ENCODE data around the gene PDZD4.

DNA sequence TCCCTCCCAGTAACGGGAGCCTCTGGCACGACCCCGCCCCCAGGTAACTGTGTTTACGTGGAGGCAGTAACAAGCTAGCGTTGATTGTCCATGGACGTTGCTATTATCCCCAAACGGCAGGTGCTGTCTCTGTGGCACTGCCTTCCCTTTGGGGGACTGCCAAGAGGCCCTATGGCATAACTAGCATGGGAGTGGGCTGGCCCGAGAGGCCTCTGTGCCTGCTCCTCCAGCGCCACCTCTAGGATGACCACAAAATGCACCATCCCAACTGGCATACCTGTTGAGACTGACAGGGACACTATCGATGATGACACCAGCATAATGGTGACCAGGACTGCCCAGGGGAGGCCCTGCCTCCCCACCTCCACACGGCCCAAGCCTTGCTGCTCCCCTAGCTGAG, 48.0 kb downstream of the PDZD4 start:
- no peak for TF ChIP-seq NBN (IDR thresholded peaks at IDR 0.05)
- no peak for TF ChIP-seq BHLHE40 (IDR thresholded peaks at IDR 0.05; ENCODE audit: borderline replicate concordance in 1 of 2, low read depth in 2 of 2, low read length in 1 of 2)
- TF ChIP-seq, protein P1, sequence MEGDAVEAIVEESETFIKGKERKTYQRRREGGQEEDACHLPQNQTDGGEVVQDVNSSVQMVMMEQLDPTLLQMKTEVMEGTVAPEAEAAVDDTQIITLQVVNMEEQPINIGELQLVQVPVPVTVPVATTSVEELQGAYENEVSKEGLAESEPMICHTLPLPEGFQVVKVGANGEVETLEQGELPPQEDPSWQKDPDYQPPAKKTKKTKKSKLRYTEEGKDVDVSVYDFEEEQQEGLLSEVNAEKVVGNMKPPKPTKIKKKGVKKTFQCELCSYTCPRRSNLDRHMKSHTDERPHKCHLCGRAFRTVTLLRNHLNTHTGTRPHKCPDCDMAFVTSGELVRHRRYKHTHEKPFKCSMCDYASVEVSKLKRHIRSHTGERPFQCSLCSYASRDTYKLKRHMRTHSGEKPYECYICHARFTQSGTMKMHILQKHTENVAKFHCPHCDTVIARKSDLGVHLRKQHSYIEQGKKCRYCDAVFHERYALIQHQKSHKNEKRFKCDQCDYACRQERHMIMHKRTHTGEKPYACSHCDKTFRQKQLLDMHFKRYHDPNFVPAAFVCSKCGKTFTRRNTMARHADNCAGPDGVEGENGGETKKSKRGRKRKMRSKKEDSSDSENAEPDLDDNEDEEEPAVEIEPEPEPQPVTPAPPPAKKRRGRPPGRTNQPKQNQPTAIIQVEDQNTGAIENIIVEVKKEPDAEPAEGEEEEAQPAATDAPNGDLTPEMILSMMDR (IDR thresholded peaks at IDR 0.05 in 2 of 3, conservative IDR thresholded peaks at IDR 0.05 in 1 of 3; ENCODE audit: control insufficient read depth in 2 of 3, extremely low read depth in 1 of 3, insufficient read depth in 1 of 3, low read depth in 3 of 3, low read length in 3 of 3) = no peak

Measured in GM12878 (cell line).